CD4-positive, alpha-beta T cell treated with Interleukin-2 at 100 ng/mL for 4 hours (primary cell): ENCODE measurements around the gene FTH1.
"Not testable (repeated sequence)": the region's sequence is repeated elsewhere in the genome, so short reads cannot be mapped to it uniquely, and the experiment has no call there.

Experiments used
- DNase-seq: peaks from one replicate; pipeline ENCODE4 v3.0.0-alpha.2; 2020; ENCODE audit warnings: low spot score

Gene FTH1

GRCh38 chr11:61967116-61967923 is at the start of gene FTH1:
Gene FTH1 (minus strand): TSS chr11:61967634. CDS start chr11:61967425, 209 bp downstream.
- peak; percentile 90 for DNase-seq

- DNase-seq = no peak
These were observed 48.2 kb upstream of the FTH1 start for GRCh38 chr11:62015615-62016014.

GRCh38 chr11:62013537-62014476 is 46.4 kb upstream of the FTH1 start:
- DNase-seq = no peak

- no peak for DNase-seq
These were observed 45.5 kb upstream of the FTH1 start for GRCh38 chr11:62012832-62013461.

GRCh38 chr11:62012451-62012831 is 45.0 kb upstream of the FTH1 start:
- DNase-seq = no peak

GRCh38 chr11:62011881-62012280 is 44.4 kb upstream of the FTH1 start:
- DNase-seq = no peak

GRCh38 chr11:62010935-62011528 is 43.6 kb upstream of the FTH1 start:
- no peak for DNase-seq

- no peak for DNase-seq
These were observed 40.8 kb upstream of the FTH1 start for GRCh38 chr11:62008193-62008592.

GRCh38 chr11:62004473-62004872 is 37.0 kb upstream of the FTH1 start:
- no peak for DNase-seq

- DNase-seq = not testable (repeated sequence)
These were observed 34.8 kb upstream of the FTH1 start for GRCh38 chr11:62002283-62002682.

GRCh38 chr11:62001450-62002191 is 34.2 kb upstream of the FTH1 start:
- DNase-seq = no peak

- DNase-seq = no peak
These were observed 33.4 kb upstream of the FTH1 start for GRCh38 chr11:62000539-62001446.

- DNase-seq = no peak
These were observed 31.9 kb upstream of the FTH1 start for GRCh38 chr11:61999141-61999975.

GRCh38 chr11:61996933-61997332 is 29.5 kb upstream of the FTH1 start:
- no peak for DNase-seq

- DNase-seq = no peak
These were observed 27.5 kb upstream of the FTH1 start for GRCh38 chr11:61994981-61995380.

GRCh38 chr11:61985869-61986268 is 18.4 kb upstream of the FTH1 start:
- no peak for DNase-seq

GRCh38 chr11:61983419-61983818 is 16.0 kb upstream of the FTH1 start:
- no peak for DNase-seq

- DNase-seq = no peak
These were observed 13.5 kb upstream of the FTH1 start for GRCh38 chr11:61980783-61981541.
